Activated naive CD8-positive, alpha-beta T cell treated with anti-CD3 and anti-CD28 coated beads for 36 hours (primary cell): ENCODE results near the gene GPR132. TPM values are rescaled to one million over a fixed set of nuclear protein-coding genes. Genes with fewer than 3 reads are reported as not detected.
"Not testable (repeated sequence)": the region's sequence is repeated elsewhere in the genome, so short reads cannot be mapped to it uniquely, and the experiment has no call there.

Experiments used
- DNase-seq: peaks from one replicate; pipeline ENCODE4 v3.0.0; 2021
- H3K27ac Mint-ChIP-seq: one replicate; pipeline ENCODE4 v1.8.0; 2022; ENCODE audit warnings: mild to moderate bottlenecking, moderate library complexity, mixed read lengths
- H3K27me3 Mint-ChIP-seq: one replicate; pipeline ENCODE4 v1.8.0; 2022; ENCODE audit warnings: mild to moderate bottlenecking, mixed read lengths
- H3K36me3 Mint-ChIP-seq: one replicate; pipeline ENCODE4 v1.8.0; 2021; ENCODE audit warnings: mild to moderate bottlenecking, mixed read lengths
- H3K4me1 Mint-ChIP-seq: one replicate; pipeline ENCODE4 v1.8.0; 2021; ENCODE audit warnings: mixed read lengths
- H3K4me3 Mint-ChIP-seq: one replicate; pipeline ENCODE4 v1.8.0; 2022; ENCODE audit warnings: mild to moderate bottlenecking, moderate library complexity, mixed read lengths
- H3K9me3 Mint-ChIP-seq: one replicate; pipeline ENCODE4 v1.8.0; 2022; ENCODE audit warnings: mixed read lengths
- total RNA-seq, 2 experiments: library from RNA; stranded (reverse); gene quantifications; one replicate each; pipeline ENCODE4 v1.2.3, GENCODE V29; 2021

The GPR132 gene
- total RNA-seq, 2 experiments from 2014 or later = 23.9 to 24.1 TPM

- no peak for DNase-seq
- Mint-ChIP-seq H3K9me3 (no peaks in the 10 kb centered on the region), H3K36me3 (no peaks in the 10 kb centered on the region), H3K4me1 (peaks cover 21% of the 10 kb centered on the region), H3K4me3 (no peak overlapping the region), H3K27me3 (no peaks in the 10 kb centered on the region), H3K27ac (no peak overlapping the region)
Observed at GRCh38 chr14:105085766-105086165, 20.5 kb upstream of the GPR132 start.

GRCh38 chr14:105084741-105085571, 19.7 kb upstream of the GPR132 start:
- Mint-ChIP-seq H3K4me3 (no peak overlapping the region), H3K36me3 (no peaks in the 10 kb centered on the region), H3K9me3 (no peaks in the 10 kb centered on the region), H3K27me3 (no peaks in the 10 kb centered on the region), H3K4me1 (peaks cover 17% of the 10 kb centered on the region), H3K27ac (no peak overlapping the region)
- no peak for DNase-seq

DNA sequence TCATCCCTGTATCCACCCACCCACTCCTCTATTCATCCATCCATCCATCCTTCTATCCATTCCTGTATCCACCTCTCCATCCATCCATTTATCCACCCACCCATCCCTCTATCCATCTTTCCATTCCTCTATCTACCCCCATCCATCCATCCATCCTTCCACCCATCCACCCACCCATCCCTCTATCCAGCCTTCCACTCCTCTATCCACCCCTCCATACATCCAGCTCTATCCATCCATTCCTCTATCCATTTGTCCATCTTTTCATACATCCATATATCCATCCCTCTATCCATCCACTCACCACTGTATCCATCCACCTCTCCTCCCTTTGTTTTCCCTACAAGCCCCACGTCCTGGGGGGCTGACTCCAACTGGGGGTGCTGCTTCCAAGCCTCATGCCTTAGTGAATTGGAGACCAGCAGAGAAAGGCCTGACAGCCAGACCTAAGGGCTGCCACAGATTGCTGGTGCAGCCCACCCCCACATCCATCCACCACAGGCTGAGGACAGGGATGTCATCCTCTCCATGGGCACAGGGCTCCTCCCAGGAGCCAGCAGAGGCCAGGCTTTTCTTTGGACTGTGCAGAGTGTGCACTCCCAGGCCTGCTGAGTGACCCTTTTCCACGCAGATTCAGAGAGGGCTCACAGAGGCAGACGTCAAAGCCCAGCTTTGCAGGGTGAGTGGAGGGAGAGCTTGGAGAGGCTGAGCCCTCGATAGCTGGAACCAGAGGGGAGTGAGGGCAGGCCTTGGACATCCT, 18.9 kb upstream of the GPR132 start:
- Mint-ChIP-seq H3K36me3 (no peaks in the 10 kb centered on the region), H3K4me1 (peaks cover 17% of the 10 kb centered on the region), H3K4me3 (no peak overlapping the region), H3K9me3 (no peaks in the 10 kb centered on the region), H3K27ac (no peak overlapping the region), H3K27me3 (no peaks in the 10 kb centered on the region)
- no peak for DNase-seq

GRCh38 chr14:105082703-105083102, 17.5 kb upstream of the GPR132 start:
- Mint-ChIP-seq H3K27me3 (no peaks in the 10 kb centered on the region), H3K4me3 (no peak overlapping the region), H3K9me3 (no peaks in the 10 kb centered on the region), H3K4me1 (peaks cover 14% of the 10 kb centered on the region), H3K36me3 (no peaks in the 10 kb centered on the region), H3K27ac (no peak overlapping the region)
- DNase-seq = no peak

DNA sequence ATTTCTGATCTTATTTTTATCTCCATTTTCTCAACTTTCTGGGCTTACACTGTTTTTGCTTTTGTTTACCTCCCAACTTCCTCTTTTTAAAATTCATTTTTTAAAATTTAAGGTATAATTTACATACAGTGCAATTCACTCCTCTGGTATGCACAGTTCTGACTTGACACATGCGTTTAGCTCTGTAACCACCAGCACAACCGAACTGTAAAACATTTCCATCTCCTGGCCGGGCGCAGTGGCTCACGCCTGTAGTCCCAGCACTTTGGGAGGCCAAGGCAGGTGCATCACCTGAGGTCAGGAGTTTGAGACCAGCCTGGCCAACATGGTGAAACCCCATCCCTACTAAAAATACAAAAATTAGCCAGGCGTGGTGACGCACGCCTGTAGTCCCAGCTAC, 16.2 kb upstream of the GPR132 start:
- H3K4me3 Mint-ChIP-seq, H3K27ac Mint-ChIP-seq, DNase-seq: not testable (repeated sequence)

DNA sequence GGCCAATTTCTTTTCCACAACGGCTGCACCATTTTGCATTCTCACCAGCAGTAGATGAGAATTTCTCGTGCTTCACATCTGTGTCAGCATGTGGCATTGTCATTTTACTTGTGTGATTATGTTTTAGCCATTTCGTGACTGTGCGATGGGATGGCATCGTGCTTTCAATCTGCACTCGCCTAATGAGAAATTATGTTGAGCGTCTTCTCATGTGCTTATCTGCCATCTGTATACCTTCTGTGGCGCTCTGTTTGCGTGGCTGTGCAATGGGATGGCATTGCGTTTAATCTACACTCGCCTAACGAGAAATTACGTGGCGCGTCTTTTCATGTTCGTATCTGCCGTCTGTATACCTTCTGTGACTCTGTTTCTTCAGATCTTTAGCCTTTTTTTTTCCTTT, 14.9 kb upstream of the GPR132 start:
- no peak overlapping the region for H3K27ac Mint-ChIP-seq
- DNase-seq = no peak
- H3K9me3 Mint-ChIP-seq = no peaks in the 10 kb centered on the region
- peaks cover 14% of the 10 kb centered on the region for H3K4me1 Mint-ChIP-seq
- H3K27me3 Mint-ChIP-seq = no peaks in the 10 kb centered on the region
- H3K4me3 Mint-ChIP-seq = no peak overlapping the region
- no peaks in the 10 kb centered on the region for H3K36me3 Mint-ChIP-seq

More for the DNA sequence above, 16.2 kb upstream of the GPR132 start:
- not testable (repeated sequence) for H3K9me3 Mint-ChIP-seq, H3K36me3 Mint-ChIP-seq, H3K27me3 Mint-ChIP-seq
- peaks cover 17% of the 10 kb centered on the region for H3K4me1 Mint-ChIP-seq

- H3K36me3 Mint-ChIP-seq = no peaks in the 10 kb centered on the region
- H3K27me3 Mint-ChIP-seq = no peaks in the 10 kb centered on the region
- H3K4me3 Mint-ChIP-seq = no peak overlapping the region
- no peaks in the 10 kb centered on the region for H3K9me3 Mint-ChIP-seq
- H3K4me1 Mint-ChIP-seq = peaks cover 14% of the 10 kb centered on the region
- no peak overlapping the region for H3K27ac Mint-ChIP-seq
- no peak for DNase-seq
Observed at GRCh38 chr14:105078294-105078693, 13.1 kb upstream of the GPR132 start.

GRCh38 chr14:105077649-105077995, 12.4 kb upstream of the GPR132 start:
- DNase-seq = no peak
- no peak overlapping the region for H3K4me3 Mint-ChIP-seq
- no peaks in the 10 kb centered on the region for H3K9me3 Mint-ChIP-seq
- no peaks in the 10 kb centered on the region for H3K36me3 Mint-ChIP-seq
- peaks cover 14% of the 10 kb centered on the region for H3K4me1 Mint-ChIP-seq
- H3K27me3 Mint-ChIP-seq = no peaks in the 10 kb centered on the region
- no peak overlapping the region for H3K27ac Mint-ChIP-seq

DNA sequence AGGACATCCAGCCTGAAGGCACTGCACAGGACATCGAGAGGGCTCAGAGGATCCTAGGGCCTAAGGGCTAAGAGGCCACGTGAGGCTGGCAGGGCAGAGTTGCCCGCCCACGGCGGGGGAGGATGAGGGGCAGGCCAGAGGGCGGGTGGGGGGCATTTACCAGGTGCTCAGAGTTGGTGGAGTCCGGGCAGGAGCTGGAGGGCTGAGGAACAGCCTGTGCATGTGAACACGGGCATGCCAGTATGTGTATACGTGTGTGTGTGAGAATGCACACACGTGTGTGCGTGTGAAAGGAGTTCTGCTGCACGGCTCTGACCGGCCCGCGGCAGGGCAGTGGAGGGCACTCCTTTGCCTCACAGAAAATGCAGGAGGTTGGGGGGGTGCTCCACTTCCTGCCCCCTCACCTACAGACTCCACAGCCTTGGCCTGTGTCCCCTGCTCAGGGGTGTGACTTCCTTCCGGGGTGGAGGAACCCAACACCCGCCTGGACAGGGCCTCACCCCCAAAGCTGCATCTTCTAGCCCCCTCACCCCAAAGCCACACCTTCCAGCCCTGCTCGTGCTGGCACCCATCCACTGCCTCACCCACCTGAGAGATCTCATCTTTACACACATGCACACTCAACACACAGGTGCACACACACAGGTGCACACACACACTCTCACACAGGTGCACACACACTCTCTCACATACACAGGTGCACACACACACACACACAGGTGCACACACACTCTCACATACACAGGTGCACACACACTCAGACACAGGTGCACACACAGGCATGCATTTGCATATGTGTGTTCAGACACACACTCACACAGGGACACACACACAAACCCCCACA, 11.8 kb upstream of the GPR132 start:
- peak overlapping the region; percentile 54 for H3K27ac Mint-ChIP-seq
- no peaks in the 10 kb centered on the region for H3K27me3 Mint-ChIP-seq
- DNase-seq = no peak
- no peaks in the 10 kb centered on the region for H3K9me3 Mint-ChIP-seq
- no peak overlapping the region for H3K4me3 Mint-ChIP-seq
- peaks cover 20% of the 10 kb centered on the region for H3K4me1 Mint-ChIP-seq
- no peaks in the 10 kb centered on the region for H3K36me3 Mint-ChIP-seq

DNA sequence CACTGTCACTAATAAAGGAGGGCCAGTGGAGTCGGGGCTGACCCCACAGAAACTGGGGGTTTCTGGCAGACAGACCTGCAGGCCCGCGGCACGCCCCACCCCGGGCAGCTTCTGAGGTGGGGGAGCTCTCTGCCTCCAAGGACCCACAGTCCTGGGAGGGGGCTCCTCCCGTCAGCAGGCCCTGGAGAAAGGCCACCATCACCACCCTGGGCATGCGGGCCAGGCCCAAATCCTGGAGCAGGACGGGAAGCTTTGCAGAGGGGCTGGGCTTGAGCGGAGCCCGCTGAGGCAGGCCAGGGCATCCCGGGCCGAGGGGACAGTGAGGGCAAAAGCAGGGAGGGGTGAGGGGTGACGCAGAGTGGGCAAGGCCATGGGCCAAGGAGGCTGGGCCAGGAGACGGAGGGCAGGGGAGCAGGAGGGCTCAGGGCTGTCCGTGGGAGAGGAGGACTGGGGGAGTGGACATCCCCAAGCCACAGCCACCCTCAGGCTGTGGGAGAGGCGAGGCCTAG, 11.1 kb upstream of the GPR132 start:
- no peak for DNase-seq
- Mint-ChIP-seq H3K4me1 (peaks cover 21% of the 10 kb centered on the region), H3K36me3 (no peaks in the 10 kb centered on the region), H3K9me3 (no peaks in the 10 kb centered on the region), H3K4me3 (no peak overlapping the region), H3K27me3 (no peaks in the 10 kb centered on the region), H3K27ac (peak overlapping the region; percentile 54)

DNA sequence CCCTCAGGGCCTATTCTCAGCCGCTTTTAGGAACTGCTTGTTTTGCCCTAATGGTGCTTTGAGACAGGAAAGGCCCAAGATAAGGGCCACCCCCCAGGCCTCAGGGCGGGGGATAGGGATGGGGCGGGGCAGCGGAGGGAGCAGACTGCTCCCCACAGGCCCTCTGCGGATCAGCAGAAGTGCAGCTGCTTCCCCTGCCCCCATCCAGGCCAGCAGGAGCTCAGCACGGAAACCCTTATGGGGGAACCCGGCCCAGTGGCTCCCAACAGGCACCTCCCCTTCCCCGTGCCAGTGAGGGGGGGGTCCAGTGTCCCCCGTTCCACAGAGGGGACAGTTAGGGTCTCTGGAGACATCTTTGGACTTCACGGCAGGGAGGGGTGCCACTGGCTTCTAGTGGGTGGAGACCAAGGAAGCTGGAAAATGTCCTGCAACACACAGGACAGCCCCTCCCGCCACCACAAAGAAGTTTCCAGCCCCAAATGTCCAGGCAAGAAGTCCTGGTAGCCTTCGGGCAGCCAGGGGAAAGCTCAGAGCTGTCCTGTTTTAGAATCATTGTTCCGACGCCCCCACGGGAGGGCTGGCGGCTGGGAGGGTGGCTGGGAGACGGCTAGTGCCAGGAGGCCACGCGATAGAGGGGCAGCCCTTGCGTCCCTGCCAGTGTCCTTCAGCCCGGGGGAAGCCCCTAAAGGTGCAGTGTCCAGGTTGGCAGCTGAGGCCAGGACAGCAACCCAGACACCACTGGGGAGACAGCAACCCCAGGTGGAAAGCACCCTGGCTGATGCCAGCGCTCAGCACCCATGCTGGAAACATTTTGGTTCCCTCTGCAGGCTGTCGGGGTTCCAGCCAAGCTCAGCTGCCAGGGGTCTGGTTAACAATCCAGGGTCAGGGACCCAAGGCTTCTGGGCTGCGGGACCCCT, 10.4 kb upstream of the GPR132 start:
- H3K9me3 Mint-ChIP-seq = no peaks in the 10 kb centered on the region
- peak; percentile 73 for DNase-seq
- H3K36me3 Mint-ChIP-seq = no peaks in the 10 kb centered on the region
- H3K27me3 Mint-ChIP-seq = no peaks in the 10 kb centered on the region
- peak overlapping the region; percentile 71 for H3K27ac Mint-ChIP-seq
- no peak overlapping the region for H3K4me3 Mint-ChIP-seq
- peaks cover 25% of the 10 kb centered on the region for H3K4me1 Mint-ChIP-seq

DNA sequence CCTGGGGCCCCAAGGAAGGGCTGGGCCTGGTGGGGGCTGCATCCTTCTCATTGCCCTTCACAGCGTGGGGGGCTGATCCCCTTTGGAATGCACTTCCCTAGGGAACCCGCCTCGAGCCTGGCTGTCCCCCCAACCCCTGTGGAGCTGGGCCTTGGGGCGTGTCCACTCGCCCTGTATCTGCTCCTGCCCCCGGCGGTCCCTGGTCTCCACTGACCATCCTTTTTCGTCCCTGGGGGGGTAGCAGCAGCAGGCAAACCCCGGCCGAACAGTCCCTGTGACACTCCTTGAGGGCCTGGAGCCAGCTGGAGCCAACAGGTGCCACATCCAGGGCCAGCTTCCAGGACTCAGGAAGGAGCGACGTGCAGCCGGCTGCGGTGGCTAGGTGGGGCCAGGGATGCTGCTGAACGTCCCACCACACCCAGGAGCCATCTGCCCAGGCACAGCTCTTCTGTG, 9.4 kb upstream of the GPR132 start:
- Mint-ChIP-seq H3K9me3 (no peaks in the 10 kb centered on the region), H3K27me3 (no peaks in the 10 kb centered on the region), H3K36me3 (no peaks in the 10 kb centered on the region), H3K4me3 (no peak overlapping the region), H3K27ac (no peak overlapping the region), H3K4me1 (peaks cover 35% of the 10 kb centered on the region)
- DNase-seq = no peak

- Mint-ChIP-seq H3K9me3 (no peaks in the 10 kb centered on the region), H3K27ac (no peak overlapping the region), H3K4me1 (peaks cover 39% of the 10 kb centered on the region), H3K4me3 (no peak overlapping the region), H3K36me3 (no peaks in the 10 kb centered on the region), H3K27me3 (no peaks in the 10 kb centered on the region)
- DNase-seq = no peak
Observed at GRCh38 chr14:105073720-105074600, 8.7 kb upstream of the GPR132 start.
